Retinal pigment epithelial cell (primary cell): ENCODE results near the gene HSPB6.

ENCODE experiments used
- DNase-seq: peaks from one replicate; pipeline ENCODE4 v3.0.0-alpha.2; 2010; ENCODE audit warnings: low read depth
- H3K4me3 ChIP-seq: 2 replicates; pipeline ENCODE4 v1.5.1; 2011; ENCODE audit warnings: mild to moderate bottlenecking, low read length, control low read depth, moderate library complexity
- TF ChIP-seq, protein P1 (sequence below): conservative IDR thresholded peaks from 2 replicates; pipeline ENCODE4 v1.5.1; 2011; ENCODE audit warnings: low read depth, low read length, control low read depth, inconsistent platforms

The HSPB6 gene

DNA sequence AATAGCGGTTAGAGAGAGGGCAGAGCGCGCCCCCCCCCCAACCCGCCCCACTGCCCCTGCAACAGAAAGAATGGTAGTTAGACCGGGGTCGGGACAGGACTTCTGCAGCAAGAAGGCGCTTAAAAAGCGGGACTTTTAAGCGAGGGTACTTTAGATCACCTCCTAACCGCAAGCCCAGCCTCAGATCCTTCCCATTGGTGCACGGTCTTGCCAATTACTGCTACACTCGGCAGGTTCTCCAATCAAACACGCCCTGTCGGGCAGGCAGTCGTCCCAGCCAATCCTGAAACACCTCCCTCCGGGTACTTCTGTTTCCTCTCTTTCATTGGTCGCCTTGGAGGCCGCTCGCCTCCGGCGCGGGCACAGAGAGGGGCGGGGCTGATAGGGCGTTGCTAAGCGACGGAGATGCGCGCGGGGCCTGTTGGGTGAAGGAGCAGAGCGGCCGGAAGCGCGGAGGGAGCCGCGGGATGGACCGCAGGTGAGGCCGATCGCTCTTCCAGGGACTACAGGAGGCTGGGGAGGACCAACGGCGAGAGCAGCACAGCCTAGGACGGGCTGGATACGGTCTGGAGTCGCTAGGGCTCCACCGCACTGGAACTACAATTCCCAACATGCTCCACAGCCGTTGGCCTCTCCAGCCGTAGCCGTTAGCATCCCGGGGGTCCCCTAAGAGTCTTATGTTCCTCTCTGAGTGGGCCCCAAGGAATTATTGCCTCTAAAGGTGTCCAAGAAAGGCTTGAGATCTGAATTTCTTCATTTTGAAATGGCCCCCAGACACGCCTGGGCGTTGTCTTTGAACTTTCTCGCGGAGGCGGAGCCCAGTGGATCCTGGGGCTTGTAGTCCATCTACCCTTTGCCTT is 1.1 kb upstream of the HSPB6 start, which contains the start of gene PROSER3:
PROSER3 (plus strand) TSS at position 428 of the 860 bp plus-strand sequence; CDS start at position 468, 40 bp downstream.
- peak within 1 kb of the TSS; percentile 83 for H3K4me3 ChIP-seq
- peak; percentile 99 for DNase-seq
- TF ChIP-seq, protein P1, sequence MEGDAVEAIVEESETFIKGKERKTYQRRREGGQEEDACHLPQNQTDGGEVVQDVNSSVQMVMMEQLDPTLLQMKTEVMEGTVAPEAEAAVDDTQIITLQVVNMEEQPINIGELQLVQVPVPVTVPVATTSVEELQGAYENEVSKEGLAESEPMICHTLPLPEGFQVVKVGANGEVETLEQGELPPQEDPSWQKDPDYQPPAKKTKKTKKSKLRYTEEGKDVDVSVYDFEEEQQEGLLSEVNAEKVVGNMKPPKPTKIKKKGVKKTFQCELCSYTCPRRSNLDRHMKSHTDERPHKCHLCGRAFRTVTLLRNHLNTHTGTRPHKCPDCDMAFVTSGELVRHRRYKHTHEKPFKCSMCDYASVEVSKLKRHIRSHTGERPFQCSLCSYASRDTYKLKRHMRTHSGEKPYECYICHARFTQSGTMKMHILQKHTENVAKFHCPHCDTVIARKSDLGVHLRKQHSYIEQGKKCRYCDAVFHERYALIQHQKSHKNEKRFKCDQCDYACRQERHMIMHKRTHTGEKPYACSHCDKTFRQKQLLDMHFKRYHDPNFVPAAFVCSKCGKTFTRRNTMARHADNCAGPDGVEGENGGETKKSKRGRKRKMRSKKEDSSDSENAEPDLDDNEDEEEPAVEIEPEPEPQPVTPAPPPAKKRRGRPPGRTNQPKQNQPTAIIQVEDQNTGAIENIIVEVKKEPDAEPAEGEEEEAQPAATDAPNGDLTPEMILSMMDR, result no peak

DNA sequence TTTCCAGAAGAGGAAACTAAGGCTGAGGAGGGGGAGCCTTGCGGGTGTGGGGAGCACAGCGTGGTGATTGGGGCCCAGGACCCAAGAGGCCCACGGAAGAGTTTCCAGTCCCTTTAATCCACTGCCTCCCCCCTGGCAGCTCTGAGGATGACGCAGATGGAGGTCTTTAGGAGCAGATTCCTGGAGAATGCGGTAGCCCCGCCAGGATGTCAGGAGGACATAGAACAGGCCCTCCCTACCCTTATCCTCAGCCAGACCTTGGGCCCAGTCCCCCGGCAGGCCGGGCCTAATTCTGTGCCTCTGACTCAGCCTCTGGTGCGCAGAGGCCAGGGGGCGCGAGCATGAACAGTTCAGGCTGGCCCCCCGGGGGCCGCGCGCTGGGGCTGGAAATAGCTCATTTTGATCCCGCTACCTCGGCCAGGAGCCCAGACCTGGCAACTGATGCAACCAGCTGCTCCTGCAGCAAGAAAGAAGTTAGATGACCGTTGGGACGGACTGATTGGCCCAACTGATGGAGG is 461 bp upstream of the HSPB6 start:
- peak overlapping the region; percentile 83 for H3K4me3 ChIP-seq
- TF ChIP-seq, protein P1, result peak; percentile 12
- peak; percentile 78 for DNase-seq

DNA sequence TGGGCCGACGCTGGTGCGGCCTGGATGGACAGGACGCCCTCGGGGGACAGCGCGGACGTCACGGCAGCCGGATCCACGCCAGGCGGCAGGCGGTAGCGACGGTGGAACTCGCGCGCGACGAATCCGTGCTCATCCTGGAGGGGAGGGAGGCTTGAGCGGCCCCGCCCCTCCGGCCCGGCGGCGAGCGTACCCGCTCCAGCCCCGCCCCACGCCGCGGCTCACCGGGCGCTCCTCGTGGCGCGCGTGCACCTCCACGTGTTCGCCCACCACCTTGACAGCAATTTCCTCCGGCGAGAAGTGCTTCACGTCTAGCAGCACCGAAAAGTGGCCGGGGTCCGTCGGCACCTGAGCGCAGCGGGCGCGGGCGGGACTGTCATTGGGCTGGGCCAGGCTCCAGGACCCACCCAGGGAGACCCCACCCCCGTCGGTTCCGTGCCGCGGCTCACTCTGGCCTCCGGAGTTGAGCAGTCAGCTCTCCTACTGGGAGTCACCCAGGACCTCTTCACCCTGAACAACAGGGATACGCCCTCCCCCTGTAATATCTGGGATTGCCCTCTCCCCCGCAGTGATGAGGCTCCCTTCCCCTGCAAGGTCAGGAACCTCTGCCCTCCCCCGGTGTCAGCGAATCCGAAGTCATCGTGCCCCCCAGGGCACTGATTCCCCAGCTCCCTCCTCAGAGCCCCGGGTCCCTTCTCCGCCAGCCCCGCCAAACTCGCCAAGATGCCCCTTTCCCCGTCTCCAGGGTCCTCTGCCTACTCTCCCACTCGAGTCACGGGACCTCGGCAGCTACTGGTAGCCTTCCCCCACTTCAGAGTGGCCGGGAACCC is 1.1 kb downstream of the HSPB6 start:
- TF ChIP-seq, protein P1, result no peak
- H3K4me3 ChIP-seq, result peak overlapping the region; percentile 83
- DNase-seq, result no peak

DNA sequence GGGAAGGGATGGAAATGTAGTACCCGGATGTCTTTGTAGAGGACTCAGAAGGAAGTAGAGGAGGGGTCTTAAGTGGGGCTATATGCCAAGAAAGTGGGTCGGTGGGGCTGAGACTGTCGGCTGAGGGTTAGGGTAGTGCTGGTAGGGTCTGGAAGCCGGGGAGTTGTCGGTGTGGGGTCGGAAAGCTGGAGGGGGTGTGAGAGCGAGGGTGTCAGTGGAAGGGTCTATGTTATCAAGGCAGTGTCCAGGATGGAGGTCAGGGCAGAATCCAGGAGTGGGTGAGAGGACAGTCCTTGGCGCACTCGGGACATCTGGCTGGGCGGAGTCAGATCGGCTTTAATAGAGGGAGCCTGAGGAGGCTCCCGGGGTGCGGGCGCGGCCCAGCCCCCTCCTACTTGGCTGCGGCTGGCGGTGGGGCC is 1.7 kb downstream of the HSPB6 start:
- TF ChIP-seq, protein P1, result no peak
- DNase-seq, result no peak
- H3K4me3 ChIP-seq, result no peak overlapping the region

DNA sequence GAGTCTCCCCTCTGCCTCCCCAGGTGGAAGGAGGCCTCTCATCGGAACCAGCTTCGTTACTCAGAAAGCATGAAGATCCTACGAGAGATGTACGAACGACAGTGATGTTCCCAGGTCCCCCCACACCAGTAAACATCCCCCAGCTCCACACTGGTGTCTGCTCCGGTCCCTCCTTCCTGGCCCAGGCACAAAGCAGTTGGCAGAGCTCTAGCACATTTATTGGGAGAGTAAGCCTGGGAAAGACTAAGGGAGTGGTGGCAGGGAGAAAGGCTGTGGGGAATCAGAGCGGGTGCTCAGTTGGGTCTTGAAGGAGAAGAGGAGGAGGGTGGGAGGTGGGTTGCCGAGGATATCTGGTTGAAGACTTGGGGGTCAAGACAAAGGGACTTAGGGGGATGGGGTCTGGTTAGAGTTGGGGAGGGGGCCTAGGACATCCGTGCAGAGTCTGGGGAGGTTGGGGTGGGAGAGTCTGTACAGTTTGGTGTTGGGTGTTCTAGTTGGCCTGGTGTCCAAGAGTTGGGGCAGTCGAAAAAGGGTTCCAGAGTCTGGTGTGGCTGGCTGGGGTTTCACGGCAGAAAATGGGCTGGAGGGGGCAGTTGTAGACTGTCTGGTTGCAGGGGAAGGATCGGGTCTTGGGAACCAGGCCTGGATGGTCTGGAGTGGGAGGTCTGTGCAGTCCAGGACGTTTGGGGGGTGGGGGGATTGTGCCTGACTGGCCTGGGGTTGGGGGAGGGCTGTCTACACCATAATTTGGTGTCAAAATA is 2.3 kb downstream of the HSPB6 start:
- no peak overlapping the region for H3K4me3 ChIP-seq
- TF ChIP-seq, protein P1, result no peak
- no peak for DNase-seq

DNA sequence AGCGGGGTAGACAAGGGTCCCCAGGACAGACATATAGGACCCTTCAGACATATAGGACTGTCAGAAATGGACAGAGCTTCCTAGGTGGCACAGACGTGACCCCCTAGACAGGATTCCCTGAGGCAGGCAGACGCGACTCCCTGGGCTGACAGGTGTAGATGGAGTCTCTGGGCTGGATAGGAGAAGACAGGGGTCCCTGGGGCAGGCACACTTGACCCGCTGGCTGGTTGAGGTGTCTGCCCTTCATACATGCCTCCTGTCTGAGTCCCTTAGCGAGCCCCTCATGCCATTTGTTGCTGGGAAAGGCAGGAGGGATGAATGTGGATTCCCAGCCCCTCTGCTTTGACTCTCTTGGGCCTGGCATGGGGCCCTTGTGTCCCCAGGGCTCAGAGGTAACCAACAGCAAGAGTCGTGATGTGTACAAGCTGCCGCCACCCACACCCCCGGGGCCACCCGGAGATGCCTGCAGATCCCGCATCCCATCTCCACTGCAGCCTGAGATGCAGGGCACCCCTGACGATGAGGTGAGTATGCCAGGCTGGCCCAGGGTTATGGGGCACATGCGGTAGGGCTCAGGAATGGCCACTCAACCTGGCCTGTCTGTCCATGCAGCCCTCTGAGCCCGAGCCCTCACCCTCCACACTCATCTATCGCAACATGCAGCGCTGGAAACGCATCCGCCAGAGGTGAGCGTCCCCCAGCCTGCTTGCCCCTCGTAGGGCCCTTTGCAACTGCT is 3.0 kb downstream of the HSPB6 start:
- no peak overlapping the region for H3K4me3 ChIP-seq
- TF ChIP-seq, protein P1, result no peak
- no peak for DNase-seq
